SU-DHL-6 (cell line): Measurements from ENCODE around the gene FFAR4.

Experiments used
- H2AFZ ChIP-seq: fragments of 200-600 bp; sonication (generic); 2 replicates; pipeline ENCODE4 v1.6.1; 2014; ENCODE audit warnings: low read depth, mild to moderate bottlenecking, moderate library complexity, mixed read lengths, antibody characterized with exemption, low read length; ENCODE audit not compliant: severe bottlenecking
- H3F3A ChIP-seq: fragments of 200-600 bp; shearing (Covaris generic); 2 replicates; pipeline ENCODE4 v1.6.0; 2016; ENCODE audit warnings: antibody characterized with exemption, mild to moderate bottlenecking; ENCODE audit not compliant: insufficient read depth
- H3K27ac ChIP-seq: fragments of 200-600 bp; sonication (generic); 2 replicates; pipeline ENCODE4 v1.5.1; 2016; ENCODE audit warnings: low read depth, mild to moderate bottlenecking, low read length, moderate library complexity, mixed read lengths
- H3K27me3 ChIP-seq: fragments of 200-600 bp; sonication (generic), shearing (Covaris generic); 2 replicates; pipeline ENCODE4 v1.6.0; 2014; ENCODE audit warnings: mild to moderate bottlenecking, low read length
- H3K36me3 ChIP-seq: fragments of 200-600 bp; sonication (generic); 2 replicates; pipeline ENCODE4 v1.6.1; 2014; ENCODE audit warnings: mild to moderate bottlenecking, low read length, mixed read lengths
- H3K4me2 ChIP-seq: fragments of 300-600, 200-600 bp; shearing (Covaris generic), sonication (generic); 2 replicates; pipeline ENCODE4 v1.6.0; 2014; ENCODE audit warnings: low read length, low read depth, mild to moderate bottlenecking; ENCODE audit not compliant: poor library complexity, severe bottlenecking
- H3K4me3 ChIP-seq: fragments of 200-600 bp; sonication (generic); 2 replicates; pipeline ENCODE4 v1.5.1; 2014; ENCODE audit warnings: antibody characterized with exemption, low read length, mild to moderate bottlenecking, mixed read lengths; ENCODE audit not compliant: insufficient read depth, poor library complexity, severe bottlenecking
- H3K79me2 ChIP-seq: fragments of 200-600 bp; sonication (generic); 2 replicates; pipeline ENCODE4 v1.6.1; 2014; ENCODE audit warnings: mild to moderate bottlenecking, low read length, moderate library complexity; ENCODE audit not compliant: insufficient read depth
- H3K9ac ChIP-seq: fragments of 200-600 bp; sonication (generic); 2 replicates; pipeline ENCODE4 v1.7.0; 2014; ENCODE audit warnings: mild to moderate bottlenecking, low read length
- H3K9me2 ChIP-seq: fragments of 200-600 bp; sonication (generic); replicated peaks from 2 replicates; pipeline ENCODE4 v1.6.1; 2014; ENCODE audit warnings: low read length; ENCODE audit not compliant: insufficient read depth
- H3K9me3 ChIP-seq: fragments of 200-600 bp; sonication (generic); 2 replicates; pipeline ENCODE4 v1.6.1; 2014; ENCODE audit warnings: low read length, mixed read lengths; ENCODE audit not compliant: insufficient read depth
- H4K20me1 ChIP-seq: fragments of 200-600 bp; sonication (generic); 2 replicates; pipeline ENCODE4 v1.6.1; 2014; ENCODE audit warnings: low read depth, mild to moderate bottlenecking, antibody characterized with exemption, low read length, moderate library complexity, mixed read lengths
- EZH2phosphoT487 ChIP-seq: fragments of 200-600 bp; sonication (generic), shearing (Covaris generic); conservative IDR thresholded peaks from 2 replicates; pipeline ENCODE4 v1.6.1; 2018; ENCODE audit warnings: mild to moderate bottlenecking, antibody characterized with exemption, low read length, moderate library complexity, mixed read lengths
- TF ChIP-seq, protein P1 (sequence below): fragments of 200-600 bp; sonication (generic); IDR thresholded peaks from one replicate; pipeline ENCODE4 v1.5.1; 2017; ENCODE audit warnings: antibody characterized with exemption, mild to moderate bottlenecking, low read length, moderate library complexity; ENCODE audit not compliant: insufficient read depth, poor library complexity, severe bottlenecking

Gene FFAR4

GRCh38 chr10:93615576-93616235 is 49.2 kb downstream of the FFAR4 start:
- no peaks in the 10 kb centered on the region for H3K9me3 ChIP-seq
- no peaks in the 10 kb centered on the region for H3K79me2 ChIP-seq
- H3K4me2 ChIP-seq, result no peak overlapping the region
- H3K27ac ChIP-seq, result no peak overlapping the region
- H3K9me2 ChIP-seq, result no peaks in the 10 kb centered on the region
- H3F3A ChIP-seq, result no peaks in the 10 kb centered on the region
- no peak overlapping the region for H3K4me3 ChIP-seq
- H3K27me3 ChIP-seq, result no peaks in the 10 kb centered on the region; the same call in 1 of the 2 replicates
- H2AFZ ChIP-seq, result no peak overlapping the region
- no peak for TF ChIP-seq EZH2phosphoT487
- TF ChIP-seq, protein P1, sequence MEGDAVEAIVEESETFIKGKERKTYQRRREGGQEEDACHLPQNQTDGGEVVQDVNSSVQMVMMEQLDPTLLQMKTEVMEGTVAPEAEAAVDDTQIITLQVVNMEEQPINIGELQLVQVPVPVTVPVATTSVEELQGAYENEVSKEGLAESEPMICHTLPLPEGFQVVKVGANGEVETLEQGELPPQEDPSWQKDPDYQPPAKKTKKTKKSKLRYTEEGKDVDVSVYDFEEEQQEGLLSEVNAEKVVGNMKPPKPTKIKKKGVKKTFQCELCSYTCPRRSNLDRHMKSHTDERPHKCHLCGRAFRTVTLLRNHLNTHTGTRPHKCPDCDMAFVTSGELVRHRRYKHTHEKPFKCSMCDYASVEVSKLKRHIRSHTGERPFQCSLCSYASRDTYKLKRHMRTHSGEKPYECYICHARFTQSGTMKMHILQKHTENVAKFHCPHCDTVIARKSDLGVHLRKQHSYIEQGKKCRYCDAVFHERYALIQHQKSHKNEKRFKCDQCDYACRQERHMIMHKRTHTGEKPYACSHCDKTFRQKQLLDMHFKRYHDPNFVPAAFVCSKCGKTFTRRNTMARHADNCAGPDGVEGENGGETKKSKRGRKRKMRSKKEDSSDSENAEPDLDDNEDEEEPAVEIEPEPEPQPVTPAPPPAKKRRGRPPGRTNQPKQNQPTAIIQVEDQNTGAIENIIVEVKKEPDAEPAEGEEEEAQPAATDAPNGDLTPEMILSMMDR, result no peak
- H3K9ac ChIP-seq, result no peak overlapping the region
- no peaks in the 10 kb centered on the region for H3K36me3 ChIP-seq
- no peaks in the 10 kb centered on the region for H4K20me1 ChIP-seq

DNA sequence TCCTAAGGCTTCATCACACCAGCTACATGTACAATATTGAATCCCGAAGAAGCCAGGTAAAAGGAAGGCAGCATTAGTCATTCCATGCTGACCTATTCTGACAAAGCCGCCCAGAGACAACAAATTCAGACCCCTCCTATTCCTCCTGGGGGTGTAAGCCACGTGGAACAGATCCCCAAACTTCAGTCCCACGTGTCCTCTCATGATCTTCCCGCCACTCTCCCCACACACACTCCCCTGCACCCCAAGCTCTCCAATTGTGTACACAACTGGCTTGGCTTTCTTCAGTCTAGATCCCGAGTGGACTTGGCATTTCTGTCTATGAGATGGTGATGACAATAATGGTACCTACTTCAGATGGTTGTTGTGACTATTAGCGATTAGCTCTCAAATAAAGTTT is 54.5 kb downstream of the FFAR4 start:
- H3K27ac ChIP-seq, result no peak overlapping the region
- TF ChIP-seq, protein P1, result no peak
- no peak for TF ChIP-seq EZH2phosphoT487
- no peaks in the 10 kb centered on the region; the same call in 1 of the 2 replicates for H3K27me3 ChIP-seq
- H2AFZ ChIP-seq, result no peak overlapping the region
- H3F3A ChIP-seq, result no peaks in the 10 kb centered on the region
- H3K9me3 ChIP-seq, result no peaks in the 10 kb centered on the region
- no peak overlapping the region for H3K4me3 ChIP-seq
- no peaks in the 10 kb centered on the region for H4K20me1 ChIP-seq
- H3K79me2 ChIP-seq, result no peaks in the 10 kb centered on the region
- H3K9me2 ChIP-seq, result no peaks in the 10 kb centered on the region
- H3K9ac ChIP-seq, result no peak overlapping the region
- no peak overlapping the region for H3K4me2 ChIP-seq
- H3K36me3 ChIP-seq, result no peaks in the 10 kb centered on the region

DNA sequence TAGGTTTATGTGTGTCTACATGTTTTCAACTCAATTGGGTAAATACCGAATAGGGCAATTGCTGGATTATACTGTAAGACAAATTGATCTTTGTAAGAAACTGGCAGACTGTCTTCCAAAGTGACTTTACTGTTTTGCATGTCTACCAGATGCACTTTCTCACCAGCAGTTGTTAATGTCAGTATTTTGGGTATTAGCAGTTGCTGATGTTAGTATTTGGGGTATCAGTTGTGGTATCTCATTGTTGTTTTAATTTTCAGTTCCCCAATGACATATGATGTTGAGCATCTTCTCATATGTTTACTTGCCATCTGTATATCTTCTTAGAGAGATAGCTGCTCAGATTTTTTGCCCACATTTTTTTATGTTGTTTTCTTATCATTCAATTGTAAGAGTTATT is 56.5 kb downstream of the FFAR4 start:
- Histone ChIP-seq H3K27ac (no peak overlapping the region), H3K9me2 (no peaks in the 10 kb centered on the region), H3K9me3 (no peaks in the 10 kb centered on the region)

More for the DNA sequence above, 56.5 kb downstream of the FFAR4 start:
- Histone ChIP-seq H3K36me3 (no peaks in the 10 kb centered on the region), H3K9ac (no peak overlapping the region), H3K79me2 (no peaks in the 10 kb centered on the region), H3K4me2 (no peak overlapping the region), H2AFZ (no peak overlapping the region), H3K27me3 (no peaks in the 10 kb centered on the region; the same call in 1 of the 2 replicates), H3F3A (no peaks in the 10 kb centered on the region), H3K4me3 (no peak overlapping the region), H4K20me1 (no peaks in the 10 kb centered on the region)
- TF ChIP-seq, protein P1, result no peak
- no peak for TF ChIP-seq EZH2phosphoT487
